ENCODE results near the gene TBL3.
A peak's percentile ranks its signal among the peaks of the same experiment; 100 is the strongest.

TBL3 gene

GRCh38 chr16:1984347-1985225 is 12.7 kb downstream of the TBL3 start:
- no peak for DNase-seq

GRCh38 chr16:1985466-1986150 is 13.8 kb downstream of the TBL3 start:
- no peak for DNase-seq

GRCh38 chr16:1987198-1987597 is 15.3 kb downstream of the TBL3 start:
- DNase-seq, result no peak

- no peak for DNase-seq
Observed at GRCh38 chr16:1989209-1990100, 17.6 kb downstream of the TBL3 start, which contains the start of gene SYNGR3. Gene SYNGR3 (plus strand): TSS chr16:1989970. CDS start chr16:1990103, 133 bp downstream.

GRCh38 chr16:1990101-1990350 is 18.2 kb downstream of the TBL3 start:
- DNase-seq, result no peak

GRCh38 chr16:1990351-1991134 is 18.7 kb downstream of the TBL3 start:
- no peak for DNase-seq

- DNase-seq, result no peak
Observed at GRCh38 chr16:1991135-1991551, 19.3 kb downstream of the TBL3 start.

- DNase-seq, result no peak
Observed at GRCh38 chr16:1991588-1991947, 19.7 kb downstream of the TBL3 start.

- peak; percentile 63 for DNase-seq
Observed at GRCh38 chr16:1991948-1992703, 20.3 kb downstream of the TBL3 start.

- no peak for DNase-seq
Observed at GRCh38 chr16:1992704-1993317, 21.0 kb downstream of the TBL3 start.

- no peak for DNase-seq
Observed at GRCh38 chr16:1993731-1994131, 21.9 kb downstream of the TBL3 start.

- no peak for DNase-seq
Observed at GRCh38 chr16:1997494-1998359, 25.9 kb downstream of the TBL3 start.

- no peak for DNase-seq
Observed at GRCh38 chr16:1998360-1998835, 26.5 kb downstream of the TBL3 start.

GRCh38 chr16:1998852-1999801 is 27.3 kb downstream of the TBL3 start:
- no peak for DNase-seq

- no peak for DNase-seq
Observed at GRCh38 chr16:1999866-2000514, 28.1 kb downstream of the TBL3 start.

GRCh38 chr16:2001035-2001434 is 29.2 kb downstream of the TBL3 start:
- no peak for DNase-seq

- no peak for DNase-seq
Observed at GRCh38 chr16:2001456-2002355, 29.9 kb downstream of the TBL3 start.
